HG02840 (cell line): ENCODE results near the gene CATSPER1.
"Not testable (repeated sequence)": the region's sequence is repeated elsewhere in the genome, so short reads cannot be mapped to it uniquely, and the experiment has no call there.

Experiments used
- ATAC-seq: cut with Tn5 transposase; IDR thresholded peaks from one replicate; pipeline ENCODE4 v1.9.1; 2021; ENCODE audit warnings: mild to moderate bottlenecking, moderate library complexity, moderate number of reproducible peaks; ENCODE audit not compliant: unreplicated experiment, low FRiP score

The CATSPER1 gene

DNA sequence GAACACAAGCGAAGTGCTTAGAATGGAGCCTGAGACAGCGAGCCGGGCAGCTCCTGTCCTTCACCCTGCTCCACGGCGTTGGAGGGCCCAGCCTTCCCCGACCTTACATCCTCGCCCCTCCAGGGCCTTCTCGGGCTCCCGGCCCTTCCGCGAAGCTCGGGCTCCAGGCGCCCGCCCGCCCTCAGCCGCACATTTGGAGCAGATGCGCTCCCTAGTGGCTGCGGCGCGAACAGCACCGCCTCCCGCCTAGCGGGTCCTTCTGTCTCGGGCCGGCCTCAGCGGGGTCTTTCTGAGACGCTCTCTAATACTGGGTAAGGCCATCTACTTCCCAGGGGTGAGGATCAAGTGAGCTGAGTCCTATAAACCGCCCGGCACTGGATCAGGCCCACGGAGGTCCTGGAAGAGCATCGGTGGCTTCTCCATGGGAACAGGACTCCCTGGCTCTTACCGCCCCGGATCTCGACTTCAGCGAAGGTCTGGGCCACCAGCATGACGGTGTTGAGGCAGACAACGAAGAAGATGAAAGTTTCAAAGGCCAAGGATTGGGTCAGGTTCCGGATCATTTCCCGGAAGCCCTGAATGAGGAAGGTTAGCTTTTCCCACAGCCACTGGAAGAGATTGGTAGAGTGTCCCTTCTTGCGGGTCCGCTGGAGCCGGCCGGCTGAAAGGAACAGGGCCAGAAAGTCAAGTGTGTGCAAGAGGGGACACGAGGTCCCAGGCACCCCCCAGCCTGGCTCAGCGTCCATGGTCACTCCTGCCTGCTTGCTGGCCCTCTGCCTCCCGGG lies 3.7 kb downstream of the CATSPER1 start:
- ATAC-seq = no peak

DNA sequence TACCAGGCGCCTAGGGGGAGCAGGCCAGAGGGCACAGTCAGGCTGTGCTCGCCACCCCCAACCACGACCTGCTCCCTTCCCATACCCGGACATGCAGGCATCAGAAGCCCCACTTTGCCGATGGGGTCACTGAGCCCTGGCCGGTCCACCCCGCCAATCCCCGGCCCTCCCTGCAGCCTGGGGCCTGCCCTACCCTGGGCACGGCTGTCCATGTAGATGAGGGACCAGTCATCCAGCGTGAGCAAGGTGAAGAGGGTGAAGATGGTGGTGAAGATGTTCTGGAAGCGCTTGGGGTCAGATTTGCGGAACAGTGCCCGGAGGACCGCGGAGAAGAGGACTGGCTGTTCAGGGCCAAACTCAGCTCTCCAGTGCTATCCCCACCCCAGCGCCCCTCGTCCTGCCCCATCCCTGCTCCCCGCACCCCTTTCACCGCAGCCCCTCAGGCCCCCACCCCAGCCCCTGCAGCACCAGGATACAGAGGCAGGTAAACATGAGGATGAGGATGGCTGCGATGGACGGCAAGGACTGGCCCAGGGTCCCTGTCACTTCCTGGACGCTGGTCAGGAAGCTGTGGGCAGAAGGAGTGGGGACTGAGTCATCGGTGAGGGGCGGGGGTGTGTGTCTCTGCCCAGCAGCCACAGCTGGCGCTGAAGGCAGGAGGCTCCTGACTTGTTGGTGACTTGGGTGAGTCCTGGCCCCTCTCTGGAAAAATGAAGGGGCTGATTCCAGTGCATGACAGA lies 5.5 kb downstream of the CATSPER1 start:
- ATAC-seq = no peak

DNA sequence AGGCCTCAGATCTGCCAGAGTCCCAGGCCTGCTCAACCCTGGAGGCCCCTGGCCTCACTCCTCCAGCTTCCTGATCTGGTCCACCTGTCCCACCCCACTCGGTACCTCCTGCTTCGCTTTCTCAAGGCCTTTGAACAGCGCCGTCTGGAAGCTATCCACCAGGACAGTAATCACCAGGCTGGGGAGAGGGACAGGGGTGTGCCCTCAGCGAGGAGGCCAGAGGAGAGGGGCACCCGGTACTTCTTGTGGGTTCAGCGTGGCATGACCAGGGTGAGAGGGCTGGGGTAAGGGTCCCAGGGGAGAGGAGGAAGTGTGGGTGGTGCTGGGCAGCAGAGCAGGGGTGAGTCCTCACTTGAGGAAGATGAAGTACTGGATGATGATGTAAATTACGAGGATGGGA lies 6.1 kb downstream of the CATSPER1 start:
- ATAC-seq = no peak

DNA sequence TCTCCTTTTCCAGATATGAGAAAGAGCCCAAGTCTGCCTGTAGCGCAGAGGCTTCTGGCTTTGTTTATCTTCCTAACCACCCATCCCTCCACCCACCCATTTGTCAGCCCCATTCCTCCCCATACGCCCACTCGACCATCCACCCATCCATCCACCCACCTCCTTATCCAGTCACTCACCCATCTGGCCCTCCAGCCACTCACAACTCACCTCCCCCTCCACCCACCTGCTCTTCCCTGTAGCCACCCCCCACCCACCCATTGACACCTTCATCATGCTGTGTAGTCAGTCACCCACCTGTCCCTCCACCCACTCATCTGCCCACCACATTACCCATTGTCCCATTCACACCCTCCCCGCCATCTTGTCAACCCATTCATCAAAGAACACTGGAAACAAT lies 9.0 kb downstream of the CATSPER1 start:
- ATAC-seq = no peak

DNA sequence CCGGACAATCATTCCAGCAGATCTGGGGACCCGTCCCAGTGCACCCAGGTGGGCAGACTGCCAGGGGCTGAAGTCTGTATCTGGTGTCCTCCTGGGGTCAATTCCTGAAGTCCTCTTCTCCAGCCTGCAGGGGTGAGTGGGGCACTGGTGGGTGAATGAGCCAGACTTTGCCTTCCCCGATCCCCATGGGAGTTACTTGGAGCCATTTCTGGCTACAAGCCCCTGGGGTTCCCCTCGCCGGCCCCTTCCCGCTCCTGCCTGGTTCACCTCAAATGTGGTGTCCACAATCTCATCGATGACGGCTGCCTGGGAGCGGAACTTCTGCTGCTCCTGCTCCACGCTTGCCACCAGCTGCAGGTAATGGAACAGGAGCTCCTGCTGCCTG lies 9.5 kb downstream of the CATSPER1 start:
- no peak for ATAC-seq

DNA sequence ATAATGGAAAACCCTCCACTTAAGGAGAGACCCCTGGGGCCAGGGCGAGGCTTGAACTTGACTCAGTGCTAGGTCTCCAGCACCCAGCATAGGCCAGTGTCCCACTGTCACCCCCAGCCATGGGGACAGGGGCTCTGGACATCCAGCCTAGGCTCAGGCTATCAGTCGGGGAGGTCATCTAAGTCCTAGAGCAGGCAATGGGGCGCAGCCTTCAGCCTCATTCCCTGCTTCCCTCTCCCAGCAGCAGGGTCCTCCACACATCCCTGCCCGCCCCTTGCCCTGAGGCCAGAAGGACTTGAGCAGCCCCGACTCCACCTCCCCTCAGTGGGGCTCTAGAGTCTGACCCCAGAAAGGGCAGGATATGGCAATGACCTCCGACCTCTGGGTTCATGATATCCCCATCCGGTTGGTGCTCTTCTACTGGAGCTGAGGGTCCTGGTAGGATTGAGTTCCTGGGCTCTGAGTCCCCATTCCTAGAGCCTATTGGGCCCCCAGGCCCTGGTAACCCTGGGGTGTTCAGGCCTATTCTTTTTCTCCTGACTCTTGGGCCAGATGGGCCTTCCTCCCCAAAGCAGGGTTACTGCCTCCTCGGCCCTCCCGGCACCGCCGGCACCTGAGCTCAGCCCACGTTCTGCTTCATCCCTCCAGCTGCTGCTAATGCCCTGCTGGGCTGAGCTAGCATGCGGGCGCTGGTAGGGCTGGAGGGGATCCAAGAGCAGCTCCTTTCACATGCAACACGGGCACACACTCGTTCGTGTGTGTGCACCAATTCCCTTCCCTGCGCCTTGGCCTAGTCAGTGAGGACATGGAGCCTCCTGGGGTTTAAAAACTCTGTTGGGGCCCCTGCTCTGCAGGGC lies 10.1 kb downstream of the CATSPER1 start:
- ATAC-seq = no peak

DNA sequence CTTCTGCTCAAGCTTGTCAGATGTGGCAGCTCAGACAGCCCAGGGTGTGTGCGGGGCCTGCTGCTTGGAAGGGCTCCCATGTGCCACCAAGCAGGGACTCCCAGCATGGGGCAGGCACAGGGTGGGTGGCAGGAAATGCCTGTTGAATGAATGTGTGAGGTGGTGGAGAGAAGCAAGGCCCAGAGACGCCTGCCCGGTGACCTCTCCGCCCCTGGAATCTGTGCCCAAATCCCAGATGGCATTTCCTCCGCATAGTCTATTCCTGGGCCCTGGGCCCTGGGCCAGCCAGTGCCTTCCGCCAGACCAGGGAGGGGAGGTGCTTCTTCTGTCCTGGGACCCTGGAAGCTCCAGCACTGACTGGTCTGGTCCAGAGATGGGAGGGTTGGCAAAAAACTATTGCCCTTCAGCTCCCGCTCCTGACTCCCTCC lies 10.8 kb downstream of the CATSPER1 start:
- ATAC-seq = no peak

DNA sequence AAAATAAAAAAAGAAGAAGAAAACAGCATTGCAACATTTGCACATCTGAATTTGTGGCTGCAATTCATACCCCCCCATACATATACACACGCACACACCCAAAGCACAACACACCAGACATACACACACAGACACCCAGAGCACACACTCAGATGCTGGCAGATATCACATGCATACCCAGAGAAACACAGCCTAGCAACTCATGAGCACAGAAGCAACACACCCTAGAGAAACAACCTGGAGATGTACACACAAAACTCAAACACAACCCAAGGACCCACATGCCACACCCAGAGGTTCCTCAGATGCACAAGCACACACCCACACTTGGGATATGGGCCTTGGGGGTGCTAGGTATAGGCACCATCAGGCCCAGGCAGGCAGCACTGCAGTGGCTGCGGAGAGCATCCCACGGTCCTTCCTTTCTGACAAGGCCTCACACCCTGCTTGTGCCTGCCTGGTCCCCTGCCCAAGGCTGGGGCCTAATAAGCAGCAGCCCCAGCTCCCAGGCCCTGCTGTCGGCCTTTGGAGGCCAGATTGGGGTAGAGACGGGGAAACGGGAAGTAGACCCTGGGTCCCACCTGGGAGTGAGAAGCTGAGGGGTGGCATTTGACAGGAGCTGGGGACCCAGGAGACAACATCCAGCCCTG lies 11.3 kb downstream of the CATSPER1 start:
- no peak for ATAC-seq

DNA sequence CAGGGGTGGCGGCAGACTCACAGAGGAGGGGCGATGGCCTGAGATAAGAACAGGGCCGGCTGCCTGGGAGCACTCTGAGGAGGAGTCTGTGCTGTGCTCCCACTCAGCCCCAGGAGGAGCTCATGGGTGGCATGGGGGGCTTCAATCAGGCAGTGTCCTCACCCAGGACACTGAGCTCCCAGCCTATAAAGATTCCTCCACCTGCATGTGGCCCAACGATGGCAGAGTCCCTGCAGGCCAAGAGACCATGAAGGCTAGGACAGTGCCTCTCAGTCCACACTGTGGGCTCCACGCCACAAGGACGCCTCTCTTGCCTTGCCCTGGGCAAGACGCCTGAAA lies 12.5 kb downstream of the CATSPER1 start:
- ATAC-seq = no peak

DNA sequence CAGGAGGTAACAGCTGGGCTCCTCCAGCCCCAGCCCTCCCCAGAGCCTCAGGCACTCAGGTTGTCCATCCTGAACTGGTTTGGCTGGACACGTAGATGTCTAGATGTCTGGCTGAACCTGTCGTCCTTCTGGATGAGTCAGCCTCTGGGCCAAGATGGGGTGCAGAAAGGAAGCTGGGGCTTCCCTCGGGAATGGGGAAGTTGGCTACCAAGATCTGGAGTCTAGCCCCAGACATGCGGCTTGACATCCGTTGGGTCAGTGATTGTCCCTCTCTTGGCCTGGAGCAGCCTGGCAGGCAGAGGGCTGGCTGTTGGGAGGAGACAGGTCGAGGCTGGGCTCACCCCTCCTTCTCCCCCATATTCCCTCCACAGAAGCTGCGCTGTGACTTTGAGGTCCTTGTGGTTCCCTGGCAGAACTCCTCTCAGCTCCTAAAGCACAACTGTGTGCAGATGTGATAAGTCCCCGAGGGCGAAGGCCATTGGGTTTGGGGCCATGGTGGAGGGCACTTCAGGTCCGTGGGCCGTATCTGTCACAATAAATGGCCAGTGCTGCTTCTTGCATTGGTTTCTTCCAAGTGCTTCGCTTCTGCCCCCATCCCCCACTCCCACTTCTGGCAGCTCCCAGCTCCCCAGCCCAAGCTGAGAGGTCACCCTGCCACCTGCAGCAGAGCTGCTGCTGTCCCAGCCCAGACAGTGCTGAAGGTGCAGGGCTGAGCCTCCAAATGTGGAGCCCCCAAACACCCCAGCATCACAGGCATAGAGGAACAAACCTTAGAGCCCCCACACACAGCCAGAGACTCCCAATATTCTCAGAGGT lies 13.1 kb downstream of the CATSPER1 start:
- ATAC-seq = no peak

DNA sequence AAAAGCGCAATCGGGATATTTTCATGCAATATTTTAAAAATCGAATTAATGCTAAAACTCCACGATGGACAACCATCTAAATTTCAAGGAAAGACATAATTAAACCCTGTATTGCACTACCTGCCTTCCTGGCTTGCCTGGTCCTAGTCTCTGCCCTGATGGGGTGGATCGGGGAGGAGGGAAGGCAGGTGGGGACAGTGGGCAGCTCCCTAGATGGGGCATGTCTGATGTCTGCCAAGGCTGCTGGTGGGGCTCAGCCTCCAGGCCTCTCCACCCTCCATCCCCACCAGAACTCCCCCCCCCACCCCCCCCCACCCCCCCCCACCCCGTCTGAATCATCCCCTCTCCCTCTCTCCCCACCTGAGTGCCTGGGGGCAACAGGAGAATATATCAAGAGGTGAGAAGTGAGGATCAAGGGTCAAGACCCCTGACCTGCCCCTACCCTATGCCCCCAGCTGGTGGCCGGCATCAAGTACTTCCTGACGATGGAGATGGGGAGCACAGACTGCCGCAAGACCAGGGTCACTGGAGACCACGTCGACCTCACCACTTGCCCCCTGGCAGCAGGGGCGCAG lies 13.8 kb downstream of the CATSPER1 start:
- ATAC-seq = no peak

DNA sequence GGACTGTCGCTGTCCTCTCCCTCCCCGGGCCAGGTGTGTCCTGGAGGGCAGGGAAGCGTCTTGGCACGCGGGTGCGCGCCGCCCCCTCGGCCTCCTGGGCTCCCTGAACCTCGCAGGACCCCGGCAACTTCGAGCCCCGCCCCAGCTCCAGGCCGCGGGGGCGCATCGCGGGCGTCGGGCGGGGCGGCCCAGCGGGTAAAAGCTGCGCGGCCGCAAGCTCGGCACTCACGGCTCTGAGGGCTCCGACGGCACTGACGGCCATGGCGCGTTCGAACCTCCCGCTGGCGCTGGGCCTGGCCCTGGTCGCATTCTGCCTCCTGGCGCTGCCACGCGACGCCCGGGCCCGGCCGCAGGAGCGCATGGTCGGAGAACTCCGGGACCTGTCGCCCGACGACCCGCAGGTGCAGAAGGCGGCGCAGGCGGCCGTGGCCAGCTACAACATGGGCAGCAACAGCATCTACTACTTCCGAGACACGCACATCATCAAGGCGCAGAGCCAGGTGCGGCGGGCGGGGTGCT lies 14.4 kb downstream of the CATSPER1 start, which contains the start of gene CST6:
Gene CST6, plus strand, starts transcription at position 224 of the 519 bp plus-strand sequence. Its CDS starts 37 bp downstream, at position 261.
- ATAC-seq = no peak

DNA sequence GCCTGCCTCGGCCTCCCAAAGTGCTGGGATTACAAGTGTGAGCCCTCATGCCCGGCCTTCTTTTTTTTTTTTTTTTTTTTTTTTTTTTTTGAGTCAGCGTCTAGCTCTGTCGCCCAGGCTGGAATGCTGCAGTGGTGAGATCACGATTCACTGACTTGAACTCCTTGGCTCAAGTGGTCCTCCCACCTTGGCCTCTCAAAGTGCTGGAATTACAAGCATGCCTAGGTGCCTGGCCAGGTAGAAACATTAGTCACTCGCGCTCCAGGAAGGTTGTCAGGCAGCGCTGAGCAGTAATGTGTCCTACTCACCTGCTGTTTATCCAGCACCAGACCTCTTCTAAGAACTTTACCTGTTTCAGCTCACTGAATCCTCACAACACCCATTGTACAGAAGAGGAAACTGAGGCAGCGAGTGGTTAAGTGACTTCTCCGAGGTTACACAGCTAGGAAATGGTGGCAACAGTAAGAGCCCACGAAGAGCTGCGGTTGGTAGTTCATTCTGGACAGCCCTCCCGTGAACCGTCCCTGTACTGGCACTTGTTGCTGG lies 15.0 kb downstream of the CATSPER1 start:
- ATAC-seq = no peak

DNA sequence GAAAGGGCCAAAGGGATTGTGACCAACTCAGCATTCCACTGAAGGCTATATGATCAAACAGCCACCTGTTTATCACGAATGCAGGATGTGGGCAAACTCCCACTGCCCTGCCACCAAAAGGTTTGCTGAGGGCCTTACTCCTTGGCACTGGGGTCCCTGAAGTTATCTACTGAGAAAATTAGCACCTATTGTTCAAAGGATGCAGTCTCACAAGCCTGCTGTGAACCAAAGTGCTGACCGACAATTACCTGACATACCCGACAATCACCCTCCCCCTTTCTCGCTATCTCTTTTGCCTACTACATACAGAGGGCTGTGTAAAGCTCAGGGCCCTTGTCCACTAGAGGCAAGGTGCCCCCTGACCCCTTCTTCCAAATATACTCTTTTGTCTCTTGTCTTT lies 16.2 kb downstream of the CATSPER1 start:
- not testable (repeated sequence) for ATAC-seq

DNA sequence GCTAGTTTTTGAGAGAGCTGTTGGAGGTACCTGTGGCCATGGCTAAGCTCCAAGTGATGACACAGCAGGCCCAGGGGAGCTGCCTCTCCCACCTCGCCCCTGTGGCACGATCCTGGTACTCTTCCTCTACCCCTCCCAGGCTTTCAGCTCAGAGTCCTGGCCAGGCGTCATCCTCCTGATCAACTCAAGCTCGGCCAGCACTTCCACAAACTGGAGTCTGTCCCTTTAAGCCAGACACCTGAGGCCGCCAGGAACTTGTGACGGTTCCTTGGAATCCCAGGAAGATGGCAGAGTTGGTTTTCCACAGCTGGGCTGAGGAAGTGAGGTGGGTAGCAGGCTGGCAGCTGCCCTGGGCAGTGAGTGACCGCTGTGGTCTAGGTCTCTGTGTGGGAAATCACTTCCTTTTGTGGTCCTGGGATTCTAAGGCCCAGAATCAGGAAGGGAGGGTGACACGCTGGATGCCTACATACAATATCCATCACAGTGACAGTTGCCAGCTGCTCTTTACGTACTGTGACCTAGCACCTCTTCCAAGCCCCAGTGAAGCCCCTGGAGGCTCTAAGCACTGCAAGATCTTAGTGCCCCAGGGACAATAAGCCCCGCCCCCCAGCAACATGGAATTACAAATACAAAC lies 17.7 kb downstream of the CATSPER1 start:
- ATAC-seq = no peak

DNA sequence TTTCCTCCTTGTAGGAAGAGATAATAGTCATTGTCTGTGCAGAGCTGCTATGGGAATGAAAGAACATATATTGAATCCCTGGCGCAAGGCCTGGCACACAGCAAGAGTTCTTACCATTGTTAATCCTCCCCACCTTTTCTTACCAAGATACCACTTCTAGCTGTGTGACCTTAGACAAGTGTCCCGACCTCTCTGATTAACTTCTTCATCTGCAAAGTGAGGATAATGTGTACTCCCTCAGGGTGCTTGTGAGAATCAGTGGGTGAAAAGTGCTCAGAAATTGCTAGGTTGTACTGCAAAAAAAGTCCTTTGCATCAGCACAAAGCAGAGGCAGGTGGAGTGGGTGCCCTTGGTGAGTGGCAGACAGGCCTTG lies 18.2 kb downstream of the CATSPER1 start:
- no peak for ATAC-seq

DNA sequence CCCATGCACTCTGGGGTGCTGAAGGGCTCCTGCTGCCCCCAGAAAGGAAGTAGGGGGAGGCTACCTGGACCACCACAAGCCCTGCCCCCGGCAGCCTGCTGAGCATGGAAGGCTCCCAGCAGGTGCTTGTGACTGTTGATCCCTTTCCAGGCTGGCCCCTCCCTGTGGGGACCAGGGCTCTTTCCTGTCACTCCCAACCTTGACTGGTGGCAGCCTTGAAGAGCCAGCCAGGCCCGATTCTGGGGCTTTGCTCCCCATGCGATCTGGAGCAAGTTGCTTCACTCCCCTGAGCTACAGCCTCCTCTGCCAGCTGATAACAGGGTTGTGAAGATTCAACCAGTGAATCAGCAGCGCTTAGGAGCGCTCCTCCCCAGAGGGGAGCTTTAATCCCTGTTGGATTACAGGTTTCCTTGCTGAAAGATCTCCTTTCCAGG lies 19.1 kb downstream of the CATSPER1 start:
- ATAC-seq = no peak

DNA sequence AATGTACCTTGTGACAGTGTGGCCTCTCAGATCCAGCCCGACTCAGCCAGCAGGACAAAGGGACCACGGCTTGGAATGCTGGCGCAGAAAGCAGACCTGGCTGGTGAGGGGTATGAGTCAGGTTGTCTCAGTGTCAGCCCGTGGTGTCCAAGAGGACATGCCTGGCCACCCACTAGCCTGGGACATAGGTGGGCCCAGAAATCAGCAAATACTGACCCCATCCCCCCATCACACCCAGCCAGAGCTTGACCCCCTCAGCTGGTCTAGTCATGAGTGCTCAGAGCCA lies 19.4 kb downstream of the CATSPER1 start:
- no peak for ATAC-seq
